Measurements from ENCODE around the gene MINDY1.

Gene MINDY1

DNA sequence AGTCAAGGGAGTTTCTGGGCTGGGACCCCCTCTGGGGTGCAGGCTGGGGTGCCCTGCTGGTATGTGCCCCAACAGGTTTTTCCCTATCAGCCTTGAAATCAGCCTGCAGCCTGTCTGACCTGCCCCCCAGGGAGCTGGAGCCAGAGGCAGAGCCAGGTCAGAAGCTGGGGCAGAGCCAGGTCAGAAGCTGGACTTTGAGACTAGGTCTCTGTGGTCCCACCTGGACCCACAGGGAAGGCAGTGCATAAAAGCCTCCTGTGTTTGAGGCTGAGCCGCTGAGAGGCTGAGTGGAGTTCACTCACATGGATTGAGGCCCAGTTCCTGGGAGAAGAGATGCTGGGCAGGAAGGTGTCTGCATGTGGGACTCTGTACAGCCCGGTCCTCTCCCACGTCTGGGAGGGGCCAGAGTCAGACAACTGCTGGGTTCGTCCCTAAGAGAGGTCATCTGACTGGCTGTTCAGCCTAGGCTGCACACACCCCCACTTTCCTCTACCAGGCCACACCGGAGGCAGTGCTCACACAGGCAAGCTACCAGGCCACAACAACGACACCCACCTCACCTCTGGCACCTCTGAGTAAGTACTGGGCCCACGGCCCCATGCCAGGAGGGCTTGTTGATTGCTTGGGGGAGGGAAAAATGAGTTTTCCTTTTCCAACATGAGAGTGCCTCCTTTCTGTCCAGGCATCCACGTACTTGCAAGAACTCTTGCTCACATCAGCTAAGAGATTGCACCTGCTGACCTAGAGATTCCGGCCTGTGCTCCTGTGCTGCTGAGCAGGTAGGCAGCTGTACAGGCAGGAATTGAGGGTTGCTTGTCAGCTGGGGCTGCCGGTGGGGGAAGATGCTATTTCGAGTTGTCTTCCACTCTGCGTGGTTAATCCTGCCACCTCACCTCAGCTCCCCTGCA lies 24.6 kb downstream of the MINDY1 start, which contains the start of gene ANXA9:
ANXA9 (plus strand) TSS at position 488 of the 908 bp plus-strand sequence. CDS start 814 bp downstream, outside the sequence.
- DNase-seq = no peak

DNA sequence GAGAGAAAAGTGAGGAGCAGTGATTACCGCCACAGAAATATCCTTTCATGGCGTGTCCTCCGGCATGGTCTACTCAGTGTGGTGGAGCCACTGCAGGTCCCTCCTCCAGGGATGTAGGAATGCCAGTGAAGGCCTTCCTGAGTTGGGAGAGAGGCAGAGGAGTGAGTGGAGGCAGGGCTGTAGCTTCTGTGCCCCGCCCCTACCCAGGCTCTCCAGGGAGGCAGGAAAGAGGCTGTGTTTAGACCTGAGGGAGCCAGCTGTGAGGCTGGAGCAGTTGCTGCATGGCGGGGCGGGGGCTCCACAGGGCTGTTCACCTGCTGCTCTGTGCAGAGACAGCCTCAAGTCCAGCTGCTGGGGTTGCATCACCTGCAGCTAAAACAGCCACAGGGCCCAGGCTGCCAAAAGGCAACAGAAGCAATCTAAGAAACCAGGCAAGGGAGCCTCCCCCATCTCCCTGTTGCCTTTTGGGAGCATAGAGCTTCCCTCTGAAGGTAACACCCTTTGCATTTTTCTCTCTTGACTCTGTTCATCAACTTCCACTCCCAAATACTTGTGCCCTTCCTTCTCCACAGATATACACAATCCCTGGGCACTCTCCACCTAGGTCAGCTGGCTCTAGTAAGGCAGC lies 25.4 kb downstream of the MINDY1 start:
- DNase-seq = no peak

GRCh38 chr1:150979092-150980056 lies 27.3 kb downstream of the MINDY1 start:
- peak; percentile 80 for DNase-seq

- DNase-seq = peak; percentile 81
Measured at GRCh38 chr1:150976879-150977694, 29.6 kb downstream of the MINDY1 start.

DNA sequence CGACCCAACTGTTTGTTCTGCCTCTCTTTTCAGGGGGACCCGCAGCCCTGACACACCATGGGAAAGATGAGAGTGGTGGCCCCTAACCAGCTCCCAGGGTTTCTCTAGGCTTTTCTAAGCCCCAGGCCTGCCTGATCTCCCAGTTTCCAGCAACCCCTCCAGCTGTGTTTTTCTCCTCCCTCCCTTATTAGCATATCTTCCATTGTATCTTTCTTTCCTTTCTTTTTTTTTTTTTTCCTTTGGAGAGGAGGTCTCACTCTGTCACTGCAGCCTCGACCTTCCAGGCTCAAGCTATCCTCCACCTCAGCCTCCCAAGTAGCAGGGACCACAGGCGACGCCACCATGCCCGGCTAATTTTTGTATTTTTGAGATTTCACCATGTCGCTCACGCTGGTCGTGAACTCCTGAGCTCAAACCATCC lies 30.3 kb downstream of the MINDY1 start:
- no peak for DNase-seq

GRCh38 chr1:150974580-150975478 lies 31.9 kb downstream of the MINDY1 start, which contains the start of gene CERS2:
Gene CERS2 (minus strand): TSS chr1:150974835. CDS start chr1:150969090, 5,745 bp downstream.
- peak; percentile 71 for DNase-seq

DNA sequence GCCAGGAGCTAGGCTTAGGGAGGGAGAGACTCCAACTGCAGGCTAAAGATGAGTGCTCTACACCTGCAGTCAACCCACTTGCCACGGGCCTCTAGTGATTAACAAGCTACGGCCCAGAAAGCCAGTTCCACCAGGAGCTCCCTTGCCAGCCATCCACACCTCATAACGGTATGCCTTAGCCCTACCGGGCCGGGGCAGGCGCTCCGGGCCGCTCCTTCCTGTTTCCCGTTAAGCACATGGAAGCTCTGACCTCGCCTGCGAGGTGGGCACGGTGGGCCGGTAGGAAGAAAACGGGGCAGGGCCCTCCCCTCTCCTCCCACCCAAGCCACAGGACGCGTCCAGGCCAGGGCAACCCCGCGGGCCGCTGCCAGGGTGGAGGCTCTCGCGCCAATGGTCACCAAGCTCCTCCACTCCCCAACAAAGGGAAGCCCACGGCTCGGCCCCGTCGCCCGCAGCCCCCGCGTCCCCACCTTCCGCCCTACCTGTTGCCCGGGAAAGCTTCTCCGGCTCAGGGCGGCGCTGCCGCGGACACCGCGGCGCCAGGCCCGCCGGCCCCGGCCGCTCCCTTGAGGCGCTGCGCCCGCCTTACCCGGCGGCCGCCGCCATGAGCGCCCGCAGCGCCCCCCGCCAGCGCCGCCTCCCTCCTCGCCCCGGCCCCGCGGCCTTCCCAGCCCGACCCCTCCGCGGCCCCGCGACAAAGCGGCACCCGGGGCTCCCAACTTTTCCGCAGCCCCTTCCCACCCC lies 32.7 kb downstream of the MINDY1 start:
- DNase-seq = peak; percentile 51

DNA sequence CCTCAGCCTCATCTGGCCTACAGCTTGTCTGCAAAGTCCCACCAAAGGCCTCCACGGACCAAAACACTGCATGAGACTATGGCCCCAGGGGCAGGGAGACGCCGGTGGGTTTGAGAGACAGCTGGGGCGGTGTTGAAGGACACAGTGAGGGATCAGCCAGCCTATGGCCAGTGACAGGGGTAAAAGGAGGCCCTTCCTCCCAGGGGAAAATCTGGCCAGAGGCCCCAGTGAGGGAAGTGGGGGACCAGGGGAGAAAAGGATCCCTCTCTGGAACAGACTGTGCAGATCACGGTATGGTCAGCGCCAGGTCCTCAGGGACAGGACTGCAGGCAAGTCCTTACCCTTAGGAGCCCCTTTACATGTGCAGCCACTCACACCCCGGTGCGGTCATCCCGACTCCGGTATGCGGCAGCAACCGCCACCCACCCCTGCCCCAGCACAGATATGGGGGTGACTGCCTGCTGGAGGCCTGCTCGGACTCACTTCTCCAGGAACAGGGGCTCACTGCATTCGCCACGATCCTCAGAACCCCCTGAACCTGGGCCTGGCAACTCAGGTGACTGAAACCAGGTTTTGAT lies 33.4 kb downstream of the MINDY1 start:
- DNase-seq = no peak

- no peak for DNase-seq
Measured at GRCh38 chr1:150972417-150972940, 34.2 kb downstream of the MINDY1 start.

GRCh38 chr1:150971583-150972416 lies 34.9 kb downstream of the MINDY1 start:
- no peak for DNase-seq

DNA sequence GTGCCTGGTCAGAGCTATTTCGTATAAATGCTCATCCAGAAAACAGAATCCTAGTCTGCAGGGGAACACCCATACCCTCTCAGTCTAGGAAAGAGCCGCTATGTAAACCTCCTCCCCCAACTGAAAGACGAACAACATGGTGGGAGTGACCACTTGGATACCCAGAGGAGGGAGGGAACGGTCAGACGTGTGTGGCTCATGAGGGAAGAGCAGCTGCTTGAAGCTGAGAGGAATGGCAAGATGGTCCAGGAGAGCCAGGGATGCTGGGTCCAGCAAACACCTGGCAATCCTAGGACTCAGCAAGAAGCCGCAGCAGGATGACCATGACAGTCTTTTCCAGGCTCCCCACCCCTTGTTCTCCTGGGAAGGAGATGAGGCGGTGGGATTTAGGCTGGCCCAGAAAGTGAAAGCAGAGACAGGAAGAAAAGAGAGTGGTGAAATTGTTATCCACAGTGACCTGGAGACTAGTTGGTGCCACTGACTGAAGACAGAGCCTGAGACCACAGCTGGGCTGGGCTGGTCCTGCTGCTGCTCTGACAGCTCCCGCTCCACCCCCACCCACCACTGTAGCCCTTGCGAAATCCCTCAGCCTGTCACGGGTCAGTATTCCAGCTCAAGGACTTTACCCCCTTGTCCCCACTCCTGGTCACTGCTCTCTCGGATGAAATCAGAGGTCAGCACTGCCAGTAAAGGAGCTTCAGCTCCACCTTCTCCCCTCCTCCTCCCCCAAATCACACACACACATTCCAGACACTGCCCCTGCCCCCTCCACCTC lies 35.7 kb downstream of the MINDY1 start:
- no peak for DNase-seq

DNA sequence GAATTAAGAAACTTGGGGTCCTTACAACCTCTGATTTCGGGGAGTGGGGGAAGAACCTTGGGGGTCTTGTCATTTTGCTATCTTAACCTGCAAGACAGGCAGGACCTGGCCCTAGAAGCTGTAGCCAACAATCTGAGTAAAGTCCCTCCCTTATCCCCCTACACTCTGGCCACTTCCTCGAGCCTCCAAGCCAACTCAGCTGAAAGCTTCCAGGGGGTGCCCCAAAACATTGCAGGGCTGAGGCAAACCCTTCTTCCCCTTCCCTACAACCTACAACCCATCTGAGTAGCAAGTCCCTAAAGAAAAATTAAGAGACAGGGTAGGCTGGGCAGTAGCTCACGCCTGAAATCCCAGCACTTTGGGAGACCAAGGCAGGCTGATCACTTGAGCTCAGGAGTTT lies 37.1 kb downstream of the MINDY1 start:
- no peak for DNase-seq

- no peak for DNase-seq
Measured at GRCh38 chr1:150968491-150968890, 38.2 kb downstream of the MINDY1 start.

- DNase-seq = no peak
Measured at GRCh38 chr1:150967936-150968335, 38.8 kb downstream of the MINDY1 start.

DNA sequence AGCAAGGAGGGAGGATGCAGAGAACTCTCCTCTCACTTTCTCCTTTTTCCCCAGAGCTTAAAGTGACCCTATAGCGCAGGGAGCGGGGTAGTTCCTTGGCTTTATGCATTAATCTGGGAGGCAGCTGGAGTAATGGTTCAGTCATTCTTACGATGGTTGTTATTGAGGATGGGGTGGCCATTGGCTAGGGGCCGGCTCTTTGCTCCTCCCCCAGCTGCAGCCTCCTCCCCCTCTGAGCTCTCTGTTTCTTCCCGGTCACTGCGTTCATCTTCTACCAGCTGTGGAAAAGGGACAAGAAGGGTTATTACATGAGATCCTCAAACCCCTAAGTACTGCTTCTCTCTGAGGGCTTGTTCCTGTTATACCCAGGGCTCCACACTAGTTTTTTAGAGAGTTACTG lies 40.7 kb downstream of the MINDY1 start:
- no peak for DNase-seq

- DNase-seq = no peak
Measured at GRCh38 chr1:150965605-150966004, 41.1 kb downstream of the MINDY1 start.

- DNase-seq = no peak
Measured at GRCh38 chr1:150964164-150964489, 42.6 kb downstream of the MINDY1 start.
